GM23338 (cell line): ENCODE results near the gene MYH13. TPM values are rescaled to one million over a fixed set of nuclear protein-coding genes. Genes with fewer than 3 reads are reported as not detected.

Experiments used
- ATAC-seq: fragments of 200-7000 bp; cut with Tn5 transposase; 3 replicates; pipeline ENCODE4 v1.9.1; 2020
- DNase-seq: peaks from one replicate; pipeline ENCODE4 v3.0.0-alpha.2; 2015; ENCODE audit warnings: low spot score
- H2AFZ ChIP-seq: fragments of 200-600 bp; sonication (generic); 2 replicates; pipeline ENCODE4 v1.8.0; 2016; ENCODE audit warnings: antibody characterized with exemption, mild to moderate bottlenecking, moderate library complexity
- H3F3A ChIP-seq: fragments of 200-600 bp; sonication (generic); replicated peaks from 2 replicates; pipeline ENCODE4 v1.8.0; 2017; ENCODE audit warnings: antibody characterized with exemption, mixed run types, low read depth
- H3K27ac ChIP-seq: fragments of 200-600 bp; sonication (generic); 2 replicates; pipeline ENCODE4 v1.6.1; 2016; ENCODE audit warnings: low read depth
- H3K27me3 ChIP-seq: fragments of 200-600 bp; sonication (generic); 2 replicates; pipeline ENCODE4 v1.8.0; 2016; ENCODE audit warnings: mild to moderate bottlenecking, mixed run types, moderate library complexity; ENCODE audit not compliant: insufficient read depth
- H3K36me3 ChIP-seq: fragments of 200-600 bp; sonication (generic); 2 replicates; pipeline ENCODE4 v1.8.0; 2016; ENCODE audit warnings: mild to moderate bottlenecking; ENCODE audit not compliant: insufficient read depth
- H3K4me1 ChIP-seq: fragments of 200-600 bp; sonication (generic); 2 replicates; pipeline ENCODE4 v1.8.0; 2016; ENCODE audit warnings: mild to moderate bottlenecking, moderate library complexity; ENCODE audit not compliant: insufficient read depth
- H3K4me2 ChIP-seq: fragments of 200-600 bp; sonication (generic); 2 replicates; pipeline ENCODE4 v1.7.1; 2017; ENCODE audit warnings: mixed run types
- H3K4me3 ChIP-seq: fragments of 200-600 bp; sonication (generic); 2 replicates; pipeline ENCODE4 v1.6.1; 2016; ENCODE audit warnings: mixed run types
- H3K79me2 ChIP-seq: fragments of 200-600 bp; sonication (generic); replicated peaks from 2 replicates; pipeline ENCODE4 v1.8.0; 2017; ENCODE audit warnings: mild to moderate bottlenecking; ENCODE audit not compliant: insufficient read depth
- H3K9me2 ChIP-seq: fragments of 200-600 bp; sonication (generic); 2 replicates; pipeline ENCODE4 v1.8.0; 2017; ENCODE audit not compliant: insufficient read depth
- H4K20me1 ChIP-seq: fragments of 200-600 bp; sonication (generic); replicated peaks from 2 replicates; pipeline ENCODE4 v1.8.0; 2017; ENCODE audit warnings: mild to moderate bottlenecking; ENCODE audit not compliant: insufficient read depth
- H3K27ac Mint-ChIP-seq: 2 replicates; pipeline ENCODE4 v1.8.0; 2020; ENCODE audit warnings: inconsistent platforms, mild to moderate bottlenecking, moderate library complexity, mixed read lengths
- H3K27me3 Mint-ChIP-seq: 3 replicates; pipeline ENCODE4 v1.8.0; 2022; ENCODE audit warnings: low read depth, mild to moderate bottlenecking, moderate library complexity, mixed read lengths, inconsistent platforms; ENCODE audit not compliant: insufficient read depth, poor library complexity
- H3K36me3 Mint-ChIP-seq: 3 replicates; pipeline ENCODE4 v1.8.0; 2021; ENCODE audit warnings: low read depth, mild to moderate bottlenecking, inconsistent platforms, moderate library complexity, mixed read lengths
- H3K4me1 Mint-ChIP-seq: 3 replicates; pipeline ENCODE4 v1.8.0; 2020; ENCODE audit warnings: mild to moderate bottlenecking, inconsistent platforms, mixed read lengths
- H3K4me3 Mint-ChIP-seq: 3 replicates; pipeline ENCODE4 v1.8.0; 2021; ENCODE audit warnings: moderate library complexity, mild to moderate bottlenecking, inconsistent platforms, mixed read lengths
- H3K9me3 Mint-ChIP-seq: 3 replicates; pipeline ENCODE4 v1.8.0; 2020; ENCODE audit warnings: moderate library complexity, mild to moderate bottlenecking, inconsistent platforms, mixed read lengths
- NANOG ChIP-seq: IDR thresholded peaks from 2 replicates; pipeline ENCODE4 v1.6.1; 2016; ENCODE audit warnings: antibody characterized with exemption, borderline replicate concordance
- POLR2AphosphoS5 ChIP-seq: IDR thresholded peaks from 2 replicates; pipeline ENCODE4 v1.6.1; 2016; ENCODE audit warnings: antibody characterized with exemption, low read depth
- polyA plus RNA-seq: library from polyadenylated mRNA; unstranded; fragments of >200 nt; fragmentation: Nextera tagmentation; extraction: Ambion mirVana; gene quantifications from 2 replicates; pipeline ENCODE4 v1.2.1, GENCODE V29; 2016
- total RNA-seq: library from RNA; depleted of rRNA; stranded (reverse); fragments of >200 nt; shearing (Covaris generic); gene quantifications from 2 replicates; pipeline ENCODE4 v1.2.3, GENCODE V29; 2014
- TF ChIP-seq, protein P1 (sequence below): fragments of 250-450 bp; sonication (Bioruptor Pico); IDR thresholded peaks from 2 replicates; pipeline ENCODE4 v1.5.0; 2020; ENCODE audit warnings: mild to moderate bottlenecking, moderate library complexity
- TF ChIP-seq, protein P2 (sequence below): IDR thresholded peaks from 2 replicates; pipeline ENCODE4 v1.6.1; 2016; ENCODE audit warnings: antibody characterized with exemption
- TF ChIP-seq, protein P3 (sequence below), 2 experiments: fragments of 200-600 bp in 1 of 2; sonication (generic) in 1 of 2; conservative IDR thresholded peaks; 2 replicates each; pipeline versions ENCODE4 v1.5.1 to v1.6.1; 2016 to 2017; ENCODE audit warnings: antibody characterized with exemption in 2 of 2, low read depth in 2 of 2, mild to moderate bottlenecking in 2 of 2, moderate library complexity in 1 of 2

MYH13 gene
- total and polyA plus RNA-seq, 2 experiments from 2014 or later: not detected

DNA sequence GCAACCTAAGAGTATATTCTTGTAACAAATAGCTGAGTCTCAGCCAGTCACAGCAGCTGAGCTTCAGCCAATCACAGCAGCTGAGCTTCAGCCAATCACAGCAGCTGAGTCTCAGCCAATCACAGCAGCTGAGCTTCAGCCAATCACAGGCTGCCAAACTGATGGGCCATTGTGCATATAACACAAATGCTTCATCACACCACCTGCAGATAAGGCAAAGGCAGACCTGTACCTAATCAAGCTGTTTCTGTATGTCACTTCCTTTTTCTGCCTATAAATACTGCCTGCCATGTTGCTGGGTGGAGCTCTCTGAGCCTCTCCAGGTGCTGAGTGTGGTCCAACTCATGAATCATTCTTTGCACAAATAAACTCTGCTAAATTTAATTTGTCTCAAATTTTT lies 19.9 kb downstream of the MYH13 start (continued):
- TF ChIP-seq, protein P1, sequence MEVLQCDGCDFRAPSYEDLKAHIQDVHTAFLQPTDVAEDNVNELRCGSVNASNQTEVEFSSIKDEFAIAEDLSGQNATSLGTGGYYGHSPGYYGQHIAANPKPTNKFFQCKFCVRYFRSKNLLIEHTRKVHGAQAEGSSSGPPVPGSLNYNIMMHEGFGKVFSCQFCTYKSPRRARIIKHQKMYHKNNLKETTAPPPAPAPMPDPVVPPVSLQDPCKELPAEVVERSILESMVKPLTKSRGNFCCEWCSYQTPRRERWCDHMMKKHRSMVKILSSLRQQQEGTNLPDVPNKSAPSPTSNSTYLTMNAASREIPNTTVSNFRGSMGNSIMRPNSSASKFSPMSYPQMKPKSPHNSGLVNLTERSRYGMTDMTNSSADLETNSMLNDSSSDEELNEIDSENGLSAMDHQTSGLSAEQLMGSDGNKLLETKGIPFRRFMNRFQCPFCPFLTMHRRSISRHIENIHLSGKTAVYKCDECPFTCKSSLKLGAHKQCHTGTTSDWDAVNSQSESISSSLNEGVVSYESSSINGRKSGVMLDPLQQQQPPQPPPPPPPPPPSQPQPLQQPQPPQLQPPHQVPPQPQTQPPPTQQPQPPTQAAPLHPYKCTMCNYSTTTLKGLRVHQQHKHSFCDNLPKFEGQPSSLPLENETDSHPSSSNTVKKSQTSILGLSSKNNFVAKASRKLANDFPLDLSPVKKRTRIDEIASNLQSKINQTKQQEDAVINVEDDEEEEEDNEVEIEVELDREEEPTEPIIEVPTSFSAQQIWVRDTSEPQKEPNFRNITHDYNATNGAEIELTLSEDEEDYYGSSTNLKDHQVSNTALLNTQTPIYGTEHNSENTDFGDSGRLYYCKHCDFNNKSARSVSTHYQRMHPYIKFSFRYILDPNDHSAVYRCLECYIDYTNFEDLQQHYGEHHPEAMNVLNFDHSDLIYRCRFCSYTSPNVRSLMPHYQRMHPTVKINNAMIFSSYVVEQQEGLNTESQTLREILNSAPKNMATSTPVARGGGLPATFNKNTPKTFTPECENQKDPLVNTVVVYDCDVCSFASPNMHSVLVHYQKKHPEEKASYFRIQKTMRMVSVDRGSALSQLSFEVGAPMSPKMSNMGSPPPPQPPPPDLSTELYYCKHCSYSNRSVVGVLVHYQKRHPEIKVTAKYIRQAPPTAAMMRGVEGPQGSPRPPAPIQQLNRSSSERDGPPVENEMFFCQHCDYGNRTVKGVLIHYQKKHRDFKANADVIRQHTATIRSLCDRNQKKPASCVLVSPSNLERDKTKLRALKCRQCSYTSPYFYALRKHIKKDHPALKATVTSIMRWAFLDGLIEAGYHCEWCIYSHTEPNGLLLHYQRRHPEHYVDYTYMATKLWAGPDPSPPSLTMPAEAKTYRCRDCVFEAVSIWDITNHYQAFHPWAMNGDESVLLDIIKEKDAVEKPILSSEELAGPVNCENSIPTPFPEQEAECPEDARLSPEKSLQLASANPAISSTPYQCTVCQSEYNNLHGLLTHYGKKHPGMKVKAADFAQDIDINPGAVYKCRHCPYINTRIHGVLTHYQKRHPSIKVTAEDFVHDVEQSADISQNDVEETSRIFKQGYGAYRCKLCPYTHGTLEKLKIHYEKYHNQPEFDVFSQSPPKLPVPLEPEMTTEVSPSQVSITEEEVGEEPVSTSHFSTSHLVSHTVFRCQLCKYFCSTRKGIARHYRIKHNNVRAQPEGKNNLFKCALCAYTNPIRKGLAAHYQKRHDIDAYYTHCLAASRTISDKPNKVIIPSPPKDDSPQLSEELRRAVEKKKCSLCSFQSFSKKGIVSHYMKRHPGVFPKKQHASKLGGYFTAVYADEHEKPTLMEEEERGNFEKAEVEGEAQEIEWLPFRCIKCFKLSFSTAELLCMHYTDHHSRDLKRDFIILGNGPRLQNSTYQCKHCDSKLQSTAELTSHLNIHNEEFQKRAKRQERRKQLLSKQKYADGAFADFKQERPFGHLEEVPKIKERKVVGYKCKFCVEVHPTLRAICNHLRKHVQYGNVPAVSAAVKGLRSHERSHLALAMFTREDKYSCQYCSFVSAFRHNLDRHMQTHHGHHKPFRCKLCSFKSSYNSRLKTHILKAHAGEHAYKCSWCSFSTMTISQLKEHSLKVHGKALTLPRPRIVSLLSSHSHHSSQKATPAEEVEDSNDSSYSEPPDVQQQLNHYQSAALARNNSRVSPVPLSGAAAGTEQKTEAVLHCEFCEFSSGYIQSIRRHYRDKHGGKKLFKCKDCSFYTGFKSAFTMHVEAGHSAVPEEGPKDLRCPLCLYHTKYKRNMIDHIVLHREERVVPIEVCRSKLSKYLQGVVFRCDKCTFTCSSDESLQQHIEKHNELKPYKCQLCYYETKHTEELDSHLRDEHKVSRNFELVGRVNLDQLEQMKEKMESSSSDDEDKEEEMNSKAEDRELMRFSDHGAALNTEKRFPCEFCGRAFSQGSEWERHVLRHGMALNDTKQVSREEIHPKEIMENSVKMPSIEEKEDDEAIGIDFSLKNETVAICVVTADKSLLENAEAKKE (CRISPR knock-in tag): no peak
- TF ChIP-seq, protein P2, sequence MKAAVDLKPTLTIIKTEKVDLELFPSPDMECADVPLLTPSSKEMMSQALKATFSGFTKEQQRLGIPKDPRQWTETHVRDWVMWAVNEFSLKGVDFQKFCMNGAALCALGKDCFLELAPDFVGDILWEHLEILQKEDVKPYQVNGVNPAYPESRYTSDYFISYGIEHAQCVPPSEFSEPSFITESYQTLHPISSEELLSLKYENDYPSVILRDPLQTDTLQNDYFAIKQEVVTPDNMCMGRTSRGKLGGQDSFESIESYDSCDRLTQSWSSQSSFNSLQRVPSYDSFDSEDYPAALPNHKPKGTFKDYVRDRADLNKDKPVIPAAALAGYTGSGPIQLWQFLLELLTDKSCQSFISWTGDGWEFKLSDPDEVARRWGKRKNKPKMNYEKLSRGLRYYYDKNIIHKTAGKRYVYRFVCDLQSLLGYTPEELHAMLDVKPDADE: no peak
- TF ChIP-seq POLR2AphosphoS5 (no peak), NANOG (no peak)

DNA sequence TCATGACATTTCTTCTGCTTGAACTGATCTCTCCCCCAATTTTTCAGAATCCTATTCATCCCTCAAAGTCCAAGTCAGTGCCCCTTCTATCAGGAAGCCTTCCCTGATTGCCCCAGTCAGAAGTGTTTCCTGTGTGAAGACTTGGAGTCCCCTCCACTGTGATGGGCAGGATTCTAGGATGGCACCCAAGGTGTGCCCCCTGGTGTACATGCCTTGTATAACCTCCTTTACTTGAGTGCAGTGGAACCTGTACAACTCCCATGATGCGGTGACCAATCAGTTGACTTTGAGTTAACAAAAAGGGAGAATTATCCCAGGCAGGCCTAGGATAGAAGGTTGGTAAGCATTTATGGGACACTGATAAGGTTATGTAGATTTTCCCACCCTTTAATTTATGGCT lies 23.4 kb downstream of the MYH13 start:
- DNase-seq: peak; percentile 69
- Mint-ChIP-seq H3K27me3 (no peaks in the 10 kb centered on the region), H3K4me3 (no peak overlapping the region)

More for the DNA sequence above, 23.4 kb downstream of the MYH13 start:
- H3K36me3 Mint-ChIP-seq: no peaks in the 10 kb centered on the region; the same call in 2 of the 3 replicates
- Histone ChIP-seq H3K27ac (no peak overlapping the region), H2AFZ (no peak overlapping the region), H3K9me2 (peaks cover 5% of the 10 kb centered on the region; the same call in 1 of the 2 replicates), H3K36me3 (no peaks in the 10 kb centered on the region), H3K4me1 (no peaks in the 10 kb centered on the region), H3K4me3 (no peak overlapping the region), H3K4me2 (no peak overlapping the region), H4K20me1 (no peaks in the 10 kb centered on the region), H3K79me2 (no peaks in the 10 kb centered on the region), H3K27me3 (no peaks in the 10 kb centered on the region), H3F3A (no peaks in the 10 kb centered on the region)
- H3K9me3 Mint-ChIP-seq: no peaks in the 10 kb centered on the region
- TF ChIP-seq, protein P3, sequence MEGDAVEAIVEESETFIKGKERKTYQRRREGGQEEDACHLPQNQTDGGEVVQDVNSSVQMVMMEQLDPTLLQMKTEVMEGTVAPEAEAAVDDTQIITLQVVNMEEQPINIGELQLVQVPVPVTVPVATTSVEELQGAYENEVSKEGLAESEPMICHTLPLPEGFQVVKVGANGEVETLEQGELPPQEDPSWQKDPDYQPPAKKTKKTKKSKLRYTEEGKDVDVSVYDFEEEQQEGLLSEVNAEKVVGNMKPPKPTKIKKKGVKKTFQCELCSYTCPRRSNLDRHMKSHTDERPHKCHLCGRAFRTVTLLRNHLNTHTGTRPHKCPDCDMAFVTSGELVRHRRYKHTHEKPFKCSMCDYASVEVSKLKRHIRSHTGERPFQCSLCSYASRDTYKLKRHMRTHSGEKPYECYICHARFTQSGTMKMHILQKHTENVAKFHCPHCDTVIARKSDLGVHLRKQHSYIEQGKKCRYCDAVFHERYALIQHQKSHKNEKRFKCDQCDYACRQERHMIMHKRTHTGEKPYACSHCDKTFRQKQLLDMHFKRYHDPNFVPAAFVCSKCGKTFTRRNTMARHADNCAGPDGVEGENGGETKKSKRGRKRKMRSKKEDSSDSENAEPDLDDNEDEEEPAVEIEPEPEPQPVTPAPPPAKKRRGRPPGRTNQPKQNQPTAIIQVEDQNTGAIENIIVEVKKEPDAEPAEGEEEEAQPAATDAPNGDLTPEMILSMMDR (conservative IDR thresholded peaks at IDR 0.05; ENCODE audit: low read depth in 2 of 2): peak; percentile 61 to 74
- TF ChIP-seq NANOG: no peak
- peak; percentile 82 for ATAC-seq
- H3K4me1 Mint-ChIP-seq: no peaks in the 10 kb centered on the region
- H3K27ac Mint-ChIP-seq: no peak overlapping the region
